Activated CD4-positive, CD25-positive, alpha-beta regulatory T cell treated with anti-CD3 and anti-CD28 coated beads, Interleukin-2, amount 50 U/mL, for 24 hours (primary cell): ENCODE measurements around the gene ZNF700.
"Not testable (repeated sequence)": the region's sequence is repeated elsewhere in the genome, so short reads cannot be mapped to it uniquely, and the experiment has no call there.

Experiments
- ATAC-seq, 2 donors: fragments of 150-1000 bp; cut with Tn5 transposase; one replicate each; pipeline ENCODE4 v1.10.0; 2021; ENCODE audit warnings: mild to moderate bottlenecking in 1 of 2, moderate library complexity in 1 of 2

Gene ZNF700

GRCh38 chr19:11991921-11992320 is 67.0 kb downstream of the ZNF700 start:
- ATAC-seq: not testable (repeated sequence)

- no peak for ATAC-seq
Observed at GRCh38 chr19:11995174-11995573, 70.3 kb downstream of the ZNF700 start.
